Duodenal mucosa (tissue), 2 donors: ENCODE results near the gene BUB1.
"Not testable (repeated sequence)": the region's sequence is repeated elsewhere in the genome, so short reads cannot be mapped to it uniquely, and the experiment has no call there.

Experiments
- H3K27ac ChIP-seq: one replicate; pipeline ENCODE4 v1.7.0; 2013; ENCODE audit warnings: low read depth, low read length
- H3K27me3 ChIP-seq, 2 donors: one replicate each; pipeline ENCODE4 v1.7.0; 2013; ENCODE audit warnings: low read length in 2 of 2, control low read depth in 1 of 2; ENCODE audit not compliant: insufficient read depth in 2 of 2, control insufficient read depth in 1 of 2
- H3K36me3 ChIP-seq, 2 donors: one replicate each; pipeline ENCODE4 v1.7.0; 2013; ENCODE audit warnings: low read length in 2 of 2, control low read depth in 1 of 2; ENCODE audit not compliant: insufficient read depth in 2 of 2, control insufficient read depth in 1 of 2
- H3K4me1 ChIP-seq, 2 donors: one replicate each; pipeline ENCODE4 v1.7.0; 2013; ENCODE audit warnings: low read length in 2 of 2, control low read depth in 1 of 2; ENCODE audit not compliant: insufficient read depth in 2 of 2, control insufficient read depth in 1 of 2
- H3K4me3 ChIP-seq, 2 donors: one replicate each; pipeline ENCODE4 v1.7.0; 2013; ENCODE audit warnings: low read length in 2 of 2, low read depth in 1 of 2
- H3K9ac ChIP-seq, 2 donors: one replicate each; pipeline ENCODE4 v1.7.0; 2013; ENCODE audit warnings: low read length in 2 of 2, low read depth in 1 of 2
- H3K9me3 ChIP-seq, 2 donors: one replicate each; pipeline ENCODE4 v1.7.0; 2013; ENCODE audit warnings: low read length in 2 of 2, control low read depth in 1 of 2; ENCODE audit not compliant: control insufficient read depth in 1 of 2

Gene BUB1

DNA sequence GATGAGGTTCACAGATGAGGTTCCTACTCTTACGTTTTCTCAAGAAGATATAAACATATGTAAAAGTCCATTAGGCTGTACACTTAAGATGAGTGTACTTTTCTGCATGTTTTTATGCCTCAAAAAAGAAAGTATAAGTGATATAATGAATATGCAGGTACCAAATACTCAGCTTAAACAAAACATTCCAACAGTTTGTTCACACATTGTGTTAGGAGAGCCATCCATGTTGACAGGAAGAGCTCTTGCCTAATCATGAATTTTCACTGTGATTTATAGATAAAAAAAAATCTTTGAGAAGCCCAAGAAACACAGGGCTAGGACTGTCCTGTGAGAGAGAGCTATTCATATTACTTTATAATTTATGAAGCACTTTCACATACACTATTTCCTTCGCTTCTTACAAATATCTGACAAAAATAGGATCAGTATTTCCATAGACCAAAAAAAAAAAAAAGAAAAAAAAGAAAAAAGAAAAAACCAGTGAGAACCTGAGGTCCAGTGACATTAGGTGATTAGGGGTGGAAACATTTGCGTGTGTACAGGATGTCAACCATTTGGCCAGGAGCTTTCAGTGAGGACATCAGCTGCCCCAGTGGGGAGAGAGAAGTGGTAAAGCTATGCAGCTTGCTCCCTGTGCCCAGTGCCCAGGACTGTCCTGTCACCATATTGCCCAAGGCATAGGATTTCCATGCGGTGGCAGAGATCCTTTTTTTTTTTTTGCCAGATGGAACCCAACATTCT is 38.7 kb downstream of the BUB1 start:
- Histone ChIP-seq H3K27me3 (no peaks in the 10 kb centered on the region), H3K27ac (no peak overlapping the region), H3K36me3 (peaks cover 4 to 6% of the 10 kb centered on the region in 2 donors), H3K4me1 (no peaks in the 10 kb centered on the region), H3K4me3 (no peak overlapping the region), H3K9me3 (no peaks in the 10 kb centered on the region), H3K9ac (no peak overlapping the region)

DNA sequence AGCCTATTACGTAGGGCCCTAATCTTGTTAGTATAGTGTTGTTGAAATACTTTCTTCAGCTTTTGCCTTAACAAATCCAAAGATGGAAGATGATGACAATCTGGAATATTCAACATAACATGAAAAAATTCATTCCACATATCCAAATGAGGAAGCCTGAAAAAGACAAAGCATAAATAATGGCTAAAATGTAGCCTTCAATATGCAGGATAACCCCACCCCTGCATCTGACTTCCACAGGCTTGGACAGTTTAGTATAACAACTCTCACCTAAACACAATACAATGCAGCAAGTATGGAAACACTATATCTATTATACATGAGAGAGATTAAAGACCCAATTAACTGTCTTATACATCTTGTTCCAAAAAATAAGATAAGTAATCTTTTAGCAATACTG is 39.9 kb downstream of the BUB1 start:
- Histone ChIP-seq H3K4me1 (no peaks in the 10 kb centered on the region), H3K9ac (no peak overlapping the region), H3K27me3 (no peaks in the 10 kb centered on the region), H3K9me3 (no peaks in the 10 kb centered on the region), H3K27ac (no peak overlapping the region), H3K36me3 (peaks cover 4 to 6% of the 10 kb centered on the region in 2 donors), H3K4me3 (no peak overlapping the region)

DNA sequence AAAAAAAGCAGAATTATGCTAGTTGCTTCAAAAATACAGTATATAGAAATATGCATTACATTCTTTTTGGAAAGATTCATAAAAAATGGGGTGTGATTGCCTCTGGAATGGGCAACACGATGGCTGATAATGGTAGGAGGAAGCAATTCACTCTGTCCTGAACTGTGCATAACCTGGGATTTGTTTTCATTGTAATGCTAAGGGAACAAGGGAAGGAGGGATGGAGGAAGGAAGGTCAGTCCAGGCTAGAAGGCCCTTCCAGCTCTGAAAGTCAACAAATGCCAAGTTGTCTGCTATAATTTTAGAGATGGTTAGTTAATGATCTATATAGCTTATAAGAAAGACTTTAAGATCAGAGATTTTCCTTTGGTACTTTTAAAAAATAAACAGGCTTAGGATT is 40.8 kb downstream of the BUB1 start:
- no peak overlapping the region for H3K27ac ChIP-seq
- no peak overlapping the region for H3K9ac ChIP-seq
- no peaks in the 10 kb centered on the region for H3K27me3 ChIP-seq
- no peaks in the 10 kb centered on the region for H3K9me3 ChIP-seq
- H3K4me1 ChIP-seq: no peaks in the 10 kb centered on the region
- H3K36me3 ChIP-seq: peaks cover 4 to 6% of the 10 kb centered on the region in 2 donors
- no peak overlapping the region for H3K4me3 ChIP-seq

DNA sequence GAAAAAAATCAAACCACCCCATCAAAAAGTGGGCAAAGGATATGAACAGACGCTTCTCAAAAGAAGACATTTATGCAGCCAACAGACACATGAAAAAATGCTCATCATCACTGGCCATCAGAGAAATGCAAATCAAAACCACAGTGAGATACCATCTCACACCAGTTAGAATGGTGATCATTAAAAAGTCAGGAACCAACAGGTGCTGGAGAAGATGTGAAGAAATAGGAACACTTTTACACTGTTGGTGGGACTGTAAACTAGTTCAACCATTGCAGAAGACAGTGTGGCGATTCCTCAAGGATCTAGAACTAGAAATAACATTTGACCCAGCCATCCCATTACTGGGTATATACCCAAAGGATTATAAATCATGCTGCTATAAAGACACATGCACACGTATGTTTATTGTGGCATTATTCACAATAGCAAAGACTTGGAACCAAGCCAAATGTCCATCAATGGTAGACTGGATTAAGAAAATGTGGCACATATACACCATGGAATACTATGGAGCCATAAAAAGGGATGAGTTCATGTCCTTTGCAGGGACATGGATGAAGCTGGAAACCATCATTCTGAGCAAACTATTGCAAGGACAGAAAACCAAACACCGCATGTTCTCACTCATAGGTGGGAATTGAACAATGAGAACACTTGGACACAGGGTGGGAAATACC is 41.8 kb downstream of the BUB1 start:
- H3K9me3 ChIP-seq, H3K4me3 ChIP-seq, H3K27ac ChIP-seq, H3K27me3 ChIP-seq, H3K9ac ChIP-seq, H3K4me1 ChIP-seq, H3K36me3 ChIP-seq: not testable (repeated sequence)

DNA sequence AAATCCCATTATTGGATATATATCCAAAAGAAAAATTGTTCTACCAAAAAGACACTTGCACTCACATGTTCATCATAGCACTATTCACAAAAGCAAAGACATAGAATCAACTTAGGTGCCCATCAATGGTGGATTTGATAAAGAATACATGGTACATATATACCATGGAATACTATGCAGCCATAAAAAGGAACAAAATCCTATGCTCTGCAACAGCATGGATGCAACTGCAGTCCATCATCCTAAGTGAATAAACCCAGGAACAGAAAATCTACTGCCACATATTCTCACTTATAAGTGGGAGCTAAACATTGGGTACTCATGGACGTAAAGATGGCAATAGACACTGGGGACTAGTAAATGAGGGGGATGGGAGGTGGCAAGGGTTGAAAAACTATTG is 50.5 kb downstream of the BUB1 start:
- not testable (repeated sequence) for H3K36me3 ChIP-seq, H3K27me3 ChIP-seq, H3K9me3 ChIP-seq, H3K9ac ChIP-seq, H3K4me1 ChIP-seq, H3K4me3 ChIP-seq, H3K27ac ChIP-seq

DNA sequence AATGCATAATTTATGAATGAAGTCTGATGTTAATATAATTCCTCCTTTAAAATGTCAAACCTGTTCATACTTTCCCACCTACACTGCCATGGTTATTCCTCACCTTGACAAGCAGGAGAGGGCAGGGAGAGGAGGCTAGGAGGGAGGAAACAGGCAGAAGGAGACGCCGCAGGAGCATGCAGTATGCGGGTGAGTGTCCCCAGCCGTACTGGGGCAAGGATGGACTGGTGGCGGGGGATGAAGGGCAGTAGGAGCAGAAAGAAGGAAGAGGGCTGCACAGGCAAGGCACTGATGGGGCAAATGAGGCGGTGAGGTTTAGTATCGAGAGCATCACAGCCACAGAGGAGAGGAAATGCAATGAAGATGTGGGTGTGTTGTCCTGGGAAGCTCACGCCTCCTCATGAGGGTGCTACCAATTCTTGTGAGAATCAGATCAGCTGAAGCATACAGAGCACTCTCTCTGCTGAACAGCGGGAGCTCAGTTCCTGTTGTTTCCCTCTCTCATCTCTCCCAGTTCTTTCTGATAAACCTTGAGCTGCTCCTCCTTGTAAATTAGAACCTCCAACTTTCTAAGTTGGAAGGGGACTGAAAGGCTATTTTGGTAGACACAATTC is 58.4 kb downstream of the BUB1 start:
- H3K9ac ChIP-seq, H3K4me1 ChIP-seq, H3K27me3 ChIP-seq, H3K36me3 ChIP-seq, H3K4me3 ChIP-seq, H3K9me3 ChIP-seq, H3K27ac ChIP-seq: not testable (repeated sequence)

DNA sequence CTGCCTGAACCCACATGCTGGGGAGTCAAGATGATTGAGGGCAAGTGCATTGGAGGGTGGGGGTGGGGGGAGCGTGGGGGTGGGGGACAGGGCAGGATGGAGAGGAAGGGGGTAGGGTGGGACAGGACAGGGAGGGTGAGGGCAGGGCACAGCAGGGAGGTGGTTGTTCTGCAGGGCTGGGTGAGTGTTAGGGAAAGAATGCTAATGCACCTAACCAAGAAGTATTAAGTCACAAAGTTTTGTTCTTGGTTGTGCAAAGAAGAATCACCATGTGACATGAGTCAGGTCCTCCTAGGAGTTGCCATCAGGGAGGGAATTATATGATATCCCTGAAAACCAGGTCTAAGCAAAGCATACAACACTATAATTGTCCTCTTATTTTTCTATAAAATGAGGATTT is 63.9 kb downstream of the BUB1 start:
- not testable (repeated sequence) for H3K36me3 ChIP-seq, H3K9me3 ChIP-seq, H3K4me1 ChIP-seq, H3K4me3 ChIP-seq, H3K27me3 ChIP-seq, H3K9ac ChIP-seq, H3K27ac ChIP-seq

DNA sequence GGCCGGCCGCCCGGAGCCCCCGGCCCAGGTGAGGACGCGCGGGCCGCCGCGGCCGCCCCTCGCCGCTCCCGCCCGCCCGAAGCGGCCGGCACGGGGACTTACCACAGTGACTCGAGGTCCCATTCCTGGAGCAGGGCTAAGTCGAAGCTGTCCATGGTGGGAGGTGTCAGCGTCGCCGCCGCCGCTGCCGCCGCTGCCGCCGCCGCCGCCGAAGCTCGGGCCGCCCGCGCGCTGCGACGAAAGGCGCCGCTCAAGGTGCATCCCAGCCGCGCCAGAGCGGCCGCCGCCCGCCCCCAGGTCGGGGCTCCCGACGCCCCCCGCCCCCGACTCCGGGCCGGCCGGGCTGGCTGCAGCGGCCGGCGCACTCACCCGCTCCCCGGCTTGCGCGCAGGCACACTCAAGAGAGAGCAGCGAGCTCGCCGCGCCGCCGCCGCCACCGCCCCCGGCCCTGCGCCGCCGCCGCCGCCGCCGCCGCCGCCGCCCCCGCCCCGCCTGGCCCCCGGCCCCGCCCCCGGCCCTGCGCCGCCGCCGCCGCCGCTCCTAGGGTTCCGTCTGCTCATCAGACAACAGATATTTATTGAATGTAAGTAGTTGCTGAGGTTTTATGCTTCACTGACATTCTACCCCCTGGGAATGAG is 67.1 kb downstream of the BUB1 start:
- not testable (repeated sequence) for H3K36me3 ChIP-seq, H3K4me1 ChIP-seq, H3K9ac ChIP-seq, H3K4me3 ChIP-seq, H3K27me3 ChIP-seq, H3K9me3 ChIP-seq, H3K27ac ChIP-seq

DNA sequence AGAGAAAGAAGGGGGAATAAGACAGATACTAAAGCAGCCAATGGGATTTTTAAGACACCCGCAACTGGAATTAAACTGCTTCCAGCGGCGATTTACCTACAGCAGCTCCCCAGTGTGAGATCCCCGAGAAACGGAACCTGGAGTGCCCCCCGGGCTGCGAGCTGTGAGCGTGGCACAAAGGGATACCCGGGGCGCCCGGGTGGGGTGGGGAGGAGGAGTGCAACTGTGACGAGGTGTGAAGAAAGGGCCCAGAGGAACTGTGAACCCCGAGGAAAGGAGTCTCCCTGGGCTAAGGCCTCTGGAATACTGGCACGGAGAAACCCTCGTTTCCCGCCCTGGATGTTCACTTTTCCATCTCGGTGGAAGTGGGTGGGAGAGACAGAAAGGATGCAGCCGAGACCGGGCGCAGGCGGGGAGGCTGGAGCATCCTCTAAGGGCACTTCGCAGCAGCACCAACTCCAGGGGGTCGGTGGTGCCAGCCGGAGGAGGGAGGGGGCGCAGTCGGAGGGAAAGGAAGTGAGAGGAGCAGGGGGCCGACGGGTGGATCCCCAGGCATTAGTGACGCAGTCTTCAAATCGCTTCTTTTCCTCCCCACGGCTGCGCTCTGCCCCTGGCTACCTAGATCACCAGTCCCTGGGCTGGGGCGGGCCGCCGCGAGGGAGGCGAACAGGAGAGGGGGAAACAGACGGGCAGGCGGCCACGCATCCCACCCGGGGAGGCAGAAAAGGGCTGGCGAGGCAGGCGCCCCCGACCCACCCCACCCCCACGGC is 67.8 kb downstream of the BUB1 start:
- not testable (repeated sequence) for H3K27me3 ChIP-seq, H3K27ac ChIP-seq, H3K9me3 ChIP-seq, H3K36me3 ChIP-seq, H3K9ac ChIP-seq, H3K4me1 ChIP-seq, H3K4me3 ChIP-seq
